WTC11 (cell line): ENCODE measurements around the gene ABHD6. TPM values are rescaled to one million over a fixed set of nuclear protein-coding genes. Genes with fewer than 3 reads are reported as not detected.
"Not testable (repeated sequence)": the region's sequence is repeated elsewhere in the genome, so short reads cannot be mapped to it uniquely, and the experiment has no call there.

Experiments
- ATAC-seq: fragments of 200-7000 bp; cut with Tn5 transposase; 2 replicates; pipeline ENCODE4 v1.10.0; 2021; ENCODE audit warnings: mild to moderate bottlenecking, moderate library complexity
- CTCF ChIA-PET: fragments of 300-600 bp; sonication (Branson Sonifier 250); formaldehyde crosslinking; loops from one replicate; lab custom pipeline; 2021; ENCODE audit warnings: antibody characterized with exemption; lab: Charles Lee
- POLR2A ChIA-PET: fragments of 350-600 bp; sonication (Branson Sonifier 250); formaldehyde crosslinking; loops from one replicate; lab custom pipeline; 2021; ENCODE audit warnings: antibody characterized with exemption; lab: Charles Lee
- DNase-seq: peaks from one replicate; pipeline ENCODE4 v3.0.0; 2021; ENCODE audit warnings: low spot score
- H3K27ac Mint-ChIP-seq: 2 replicates; pipeline ENCODE4 v1.8.0; 2021; ENCODE audit warnings: mixed read lengths
- H3K27me3 Mint-ChIP-seq: 2 replicates; pipeline ENCODE4 v1.8.0; 2021; ENCODE audit warnings: low read depth, mild to moderate bottlenecking, moderate library complexity, mixed read lengths
- H3K36me3 Mint-ChIP-seq: 2 replicates; pipeline ENCODE4 v1.8.0; 2021; ENCODE audit warnings: mixed read lengths
- H3K4me1 Mint-ChIP-seq: 2 replicates; pipeline ENCODE4 v1.8.0; 2022; ENCODE audit warnings: mixed read lengths
- H3K4me3 Mint-ChIP-seq: 2 replicates; pipeline ENCODE4 v1.8.0; 2021; ENCODE audit warnings: mild to moderate bottlenecking, moderate library complexity, mixed read lengths
- H3K9me3 Mint-ChIP-seq: 2 replicates; pipeline ENCODE4 v1.8.0; 2021; ENCODE audit warnings: mixed read lengths
- CDX4 ChIP-seq: fragments of 250-450 bp; sonication (Bioruptor Pico); IDR thresholded peaks from 2 replicates; pipeline ENCODE4 v1.9.0; 2021; ENCODE audit warnings: moderate library complexity, mild to moderate bottlenecking, inconsistent platforms, borderline replicate concordance
- CREB1 ChIP-seq: sonication (generic); formaldehyde crosslinking; IDR thresholded peaks from 2 replicates; pipeline ENCODE4 v1.8.0; 2023; ENCODE audit warnings: mild to moderate bottlenecking, missing genetic modification reagents
- HMGA2 ChIP-seq: fragments of 250-450 bp; sonication (Bioruptor Pico); IDR thresholded peaks from 2 replicates; pipeline ENCODE4 v1.4.0; 2021; ENCODE audit warnings: mild to moderate bottlenecking, moderate library complexity
- HMGXB4 ChIP-seq: sonication (generic); formaldehyde crosslinking; IDR thresholded peaks from 2 replicates; pipeline ENCODE4 v1.8.1; 2023; ENCODE audit warnings: mild to moderate bottlenecking, moderate library complexity, missing genetic modification reagents
- IRF2 ChIP-seq: sonication (generic); formaldehyde crosslinking; IDR thresholded peaks from 2 replicates; pipeline ENCODE4 v1.8.0; 2022; ENCODE audit warnings: low read depth, missing genetic modification reagents, borderline replicate concordance
- NFE2L1 ChIP-seq: sonication (generic); formaldehyde crosslinking; IDR thresholded peaks from 2 replicates; pipeline ENCODE4 v1.8.1; 2023; ENCODE audit warnings: missing genetic modification reagents
- OVOL2 ChIP-seq: fragments of 250-450 bp; sonication (Bioruptor Pico); IDR thresholded peaks from 2 replicates; pipeline ENCODE4 v1.9.0; 2021; ENCODE audit warnings: mild to moderate bottlenecking, borderline replicate concordance
- PRDM15 ChIP-seq: sonication (generic); formaldehyde crosslinking; IDR thresholded peaks from 2 replicates; pipeline ENCODE4 v1.8.0; 2022; ENCODE audit warnings: missing genetic modification reagents
- RELA ChIP-seq: sonication (generic); formaldehyde crosslinking; IDR thresholded peaks from 2 replicates; pipeline ENCODE4 v1.8.1; 2022; ENCODE audit warnings: missing genetic modification reagents, mild to moderate bottlenecking, borderline replicate concordance
- SMAD3 ChIP-seq: sonication (generic); formaldehyde crosslinking; IDR thresholded peaks from 2 replicates; pipeline ENCODE4 v1.8.0; 2022; ENCODE audit warnings: missing genetic modification reagents, mild to moderate bottlenecking, borderline replicate concordance
- TEAD4 ChIP-seq: sonication (generic); formaldehyde crosslinking; IDR thresholded peaks from 2 replicates; pipeline ENCODE4 v1.8.0; 2022; ENCODE audit warnings: mild to moderate bottlenecking, missing genetic modification reagents
- ZBTB43 ChIP-seq: sonication (generic); formaldehyde crosslinking; IDR thresholded peaks from 2 replicates; pipeline ENCODE4 v1.8.1; 2023; ENCODE audit warnings: mild to moderate bottlenecking, missing genetic modification reagents
- ZNF263 ChIP-seq: sonication (generic); formaldehyde crosslinking; IDR thresholded peaks from 2 replicates; pipeline ENCODE4 v1.8.1; 2022; ENCODE audit warnings: low read depth, mild to moderate bottlenecking, moderate library complexity, missing genetic modification reagents
- ZNF416 ChIP-seq: fragments of 250-450 bp; sonication (Bioruptor Pico); IDR thresholded peaks from 2 replicates; pipeline ENCODE4 v1.9.0; 2021; ENCODE audit warnings: mild to moderate bottlenecking, inconsistent platforms
- total RNA-seq: library from RNA; stranded (reverse); gene quantifications from 3 replicates; pipeline ENCODE4 v1.2.3, GENCODE V29; 2021
- TF ChIP-seq, protein P1 (sequence below): sonication (generic); formaldehyde crosslinking; conservative IDR thresholded peaks from 2 replicates; pipeline ENCODE4 v1.8.1; 2023; ENCODE audit warnings: mild to moderate bottlenecking, low read depth, missing genetic modification reagents, moderate library complexity
- TF ChIP-seq, protein P2 (sequence below): fragments of 250-450 bp; sonication (Bioruptor Pico); IDR thresholded peaks from 2 replicates; pipeline ENCODE4 v2.1.2; 2022; ENCODE audit warnings: mild to moderate bottlenecking, moderate library complexity
- TF ChIP-seq, protein P3 (sequence below): sonication (generic); formaldehyde crosslinking; IDR thresholded peaks from 2 replicates; pipeline ENCODE4 v1.8.0; 2022; ENCODE audit warnings: mild to moderate bottlenecking, missing genetic modification reagents

The ABHD6 gene
- total RNA-seq, 1 experiment from 2014 or later = 5.4 TPM

GRCh38 chr3:58288011-58288728, 50.6 kb downstream of the ABHD6 start:
- Mint-ChIP-seq H3K4me1 (no peaks in the 10 kb centered on the region), H3K36me3 (peaks cover 17% of the 10 kb centered on the region), H3K4me3 (no peak overlapping the region), H3K27me3 (no peaks in the 10 kb centered on the region; the same call in 1 of the 2 replicates), H3K9me3 (peaks cover 9% of the 10 kb centered on the region; the same call in 1 of the 2 replicates), H3K27ac (no peak overlapping the region)
- no peak for TF ChIP-seq HMGA2 (CRISPR knock-in tag)
- no peak for TF ChIP-seq PRDM15
- TF ChIP-seq, protein P1, sequence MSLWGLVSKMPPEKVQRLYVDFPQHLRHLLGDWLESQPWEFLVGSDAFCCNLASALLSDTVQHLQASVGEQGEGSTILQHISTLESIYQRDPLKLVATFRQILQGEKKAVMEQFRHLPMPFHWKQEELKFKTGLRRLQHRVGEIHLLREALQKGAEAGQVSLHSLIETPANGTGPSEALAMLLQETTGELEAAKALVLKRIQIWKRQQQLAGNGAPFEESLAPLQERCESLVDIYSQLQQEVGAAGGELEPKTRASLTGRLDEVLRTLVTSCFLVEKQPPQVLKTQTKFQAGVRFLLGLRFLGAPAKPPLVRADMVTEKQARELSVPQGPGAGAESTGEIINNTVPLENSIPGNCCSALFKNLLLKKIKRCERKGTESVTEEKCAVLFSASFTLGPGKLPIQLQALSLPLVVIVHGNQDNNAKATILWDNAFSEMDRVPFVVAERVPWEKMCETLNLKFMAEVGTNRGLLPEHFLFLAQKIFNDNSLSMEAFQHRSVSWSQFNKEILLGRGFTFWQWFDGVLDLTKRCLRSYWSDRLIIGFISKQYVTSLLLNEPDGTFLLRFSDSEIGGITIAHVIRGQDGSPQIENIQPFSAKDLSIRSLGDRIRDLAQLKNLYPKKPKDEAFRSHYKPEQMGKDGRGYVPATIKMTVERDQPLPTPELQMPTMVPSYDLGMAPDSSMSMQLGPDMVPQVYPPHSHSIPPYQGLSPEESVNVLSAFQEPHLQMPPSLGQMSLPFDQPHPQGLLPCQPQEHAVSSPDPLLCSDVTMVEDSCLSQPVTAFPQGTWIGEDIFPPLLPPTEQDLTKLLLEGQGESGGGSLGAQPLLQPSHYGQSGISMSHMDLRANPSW (CRISPR knock-in tag) = no peak
- no peak for TF ChIP-seq ZNF263 (CRISPR knock-in tag)
- TF ChIP-seq, protein P2, sequence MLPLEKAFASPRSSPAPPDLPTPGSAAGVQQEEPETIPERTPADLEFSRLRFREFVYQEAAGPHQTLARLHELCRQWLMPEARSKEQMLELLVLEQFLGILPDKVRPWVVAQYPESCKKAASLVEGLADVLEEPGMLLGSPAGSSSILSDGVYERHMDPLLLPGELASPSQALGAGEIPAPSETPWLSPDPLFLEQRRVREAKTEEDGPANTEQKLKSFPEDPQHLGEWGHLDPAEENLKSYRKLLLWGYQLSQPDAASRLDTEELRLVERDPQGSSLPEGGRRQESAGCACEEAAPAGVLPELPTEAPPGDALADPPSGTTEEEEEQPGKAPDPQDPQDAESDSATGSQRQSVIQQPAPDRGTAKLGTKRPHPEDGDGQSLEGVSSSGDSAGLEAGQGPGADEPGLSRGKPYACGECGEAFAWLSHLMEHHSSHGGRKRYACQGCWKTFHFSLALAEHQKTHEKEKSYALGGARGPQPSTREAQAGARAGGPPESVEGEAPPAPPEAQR (CRISPR knock-in tag) = no peak
- no peak for TF ChIP-seq NFE2L1 (CRISPR knock-in tag)
- TF ChIP-seq, protein P3, sequence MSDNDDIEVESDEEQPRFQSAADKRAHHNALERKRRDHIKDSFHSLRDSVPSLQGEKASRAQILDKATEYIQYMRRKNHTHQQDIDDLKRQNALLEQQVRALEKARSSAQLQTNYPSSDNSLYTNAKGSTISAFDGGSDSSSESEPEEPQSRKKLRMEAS (CRISPR knock-in tag) = no peak
- TF ChIP-seq IRF2 (CRISPR knock-in tag) = no peak
- TF ChIP-seq HMGXB4 = no peak
- no peak for TF ChIP-seq SMAD3 (CRISPR knock-in tag)
- TF ChIP-seq ZBTB43 (CRISPR knock-in tag) = no peak
- no peak for TF ChIP-seq TEAD4 (CRISPR knock-in tag)
- TF ChIP-seq RELA (CRISPR knock-in tag) = no peak
- TF ChIP-seq OVOL2 = no peak
- TF ChIP-seq CREB1 = no peak
- no peak for TF ChIP-seq ZNF416 (CRISPR knock-in tag)
- no peak for TF ChIP-seq CDX4 (CRISPR knock-in tag)
- DNase-seq = no peak
- ChIA-PET POLR2A (no interaction called here), CTCF (interaction anchor here (1.1 kb wide), 1 partner anchor 70 kb away, joined by 3 read pairs; no protein-coding TSS in a partner anchor)
- peak; percentile 48 for ATAC-seq

DNA sequence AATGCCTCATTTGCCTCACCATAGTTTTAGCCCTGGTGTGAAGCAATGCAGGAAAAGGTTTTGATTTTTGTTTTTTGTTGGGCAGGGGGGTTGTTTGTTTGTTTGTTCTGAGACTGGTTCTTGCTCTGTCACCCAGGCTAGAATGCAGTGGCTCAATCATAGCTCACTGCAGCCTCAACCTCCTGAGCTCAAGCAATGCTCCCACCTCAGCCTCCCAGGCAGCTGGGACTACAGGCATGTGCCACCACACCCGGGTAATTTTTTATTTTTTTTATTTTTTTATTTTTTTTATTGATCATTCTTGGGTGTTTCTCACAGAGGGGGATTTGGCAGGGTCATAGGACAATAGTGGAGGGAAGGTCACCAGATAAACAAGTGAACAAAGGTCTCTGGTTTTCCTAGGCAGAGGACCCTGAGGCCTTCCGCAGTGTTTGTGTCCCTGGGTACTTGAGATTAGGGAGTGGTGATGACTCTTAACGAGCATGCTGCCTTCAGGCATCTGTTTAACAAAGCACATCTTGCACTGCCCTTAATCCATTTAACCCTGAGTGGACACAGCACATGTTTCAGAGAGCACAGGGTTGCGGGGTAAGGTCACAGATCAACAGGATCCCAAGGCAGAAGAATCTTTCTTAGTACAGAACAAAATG, 51.5 kb downstream of the ABHD6 start:
- H3K9me3 Mint-ChIP-seq, DNase-seq, H3K4me3 Mint-ChIP-seq, POLR2A ChIA-PET, H3K27me3 Mint-ChIP-seq, H3K27ac Mint-ChIP-seq, ATAC-seq, H3K4me1 Mint-ChIP-seq: not testable (repeated sequence)
- CTCF ChIA-PET = interaction anchor here (1.1 kb wide), 1 partner anchor 71 kb away, joined by 3 read pairs; no protein-coding TSS in a partner anchor
- peaks cover 17% of the 10 kb centered on the region for H3K36me3 Mint-ChIP-seq

DNA sequence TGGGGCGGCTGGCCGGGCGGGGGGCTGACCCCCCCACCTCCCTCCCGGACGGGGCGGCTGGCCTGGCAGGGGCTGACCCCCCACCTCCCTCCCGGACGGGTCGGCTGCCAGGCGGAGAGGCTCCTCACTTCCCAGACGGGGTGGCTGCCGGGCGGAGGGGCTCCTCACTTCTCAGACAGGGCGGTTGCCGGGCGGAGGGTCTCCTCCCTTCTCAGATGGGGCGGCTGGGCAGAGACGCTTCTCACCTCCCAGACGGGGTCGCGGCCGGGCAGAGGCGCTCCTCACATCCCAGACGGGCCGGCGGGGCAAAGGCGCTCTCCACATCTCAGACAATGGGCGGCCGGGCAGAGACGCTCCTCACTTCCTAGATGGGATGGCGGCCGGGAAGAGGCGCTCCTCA, 52.9 kb downstream of the ABHD6 start:
- POLR2A ChIA-PET, H3K27ac Mint-ChIP-seq, DNase-seq, H3K27me3 Mint-ChIP-seq, H3K4me1 Mint-ChIP-seq, ATAC-seq, H3K4me3 Mint-ChIP-seq, CTCF ChIA-PET: not testable (repeated sequence)
- Mint-ChIP-seq H3K9me3 (peaks cover 12% of the 10 kb centered on the region; the same call in 1 of the 2 replicates), H3K36me3 (peaks cover 13% of the 10 kb centered on the region)
